Endodermal cell (in vitro differentiated cells): ENCODE measurements around the gene CPOX. TPM values are rescaled to one million over a fixed set of nuclear protein-coding genes. Genes with fewer than 3 reads are reported as not detected.

Source experiments
- DNase-seq: peaks from one replicate; pipeline ENCODE4 v3.0.0-alpha.2; 2017
- H3K27ac ChIP-seq: 2 replicates; pipeline ENCODE4 v1.5.1; 2013; ENCODE audit warnings: mild to moderate bottlenecking, low read depth, low read length, moderate library complexity
- H3K27me3 ChIP-seq: 2 replicates; pipeline ENCODE4 v1.6.1; 2013; ENCODE audit warnings: mild to moderate bottlenecking, low read length, moderate library complexity; ENCODE audit not compliant: insufficient read depth, control insufficient read depth, poor library complexity, severe bottlenecking
- H3K36me3 ChIP-seq: 2 replicates; pipeline ENCODE4 v1.7.0; 2013; ENCODE audit warnings: mild to moderate bottlenecking, low read length, moderate library complexity; ENCODE audit not compliant: control insufficient read depth, insufficient read depth
- H3K4me1 ChIP-seq: one replicate; pipeline ENCODE4 v1.7.0; 2013; ENCODE audit warnings: low read length; ENCODE audit not compliant: control insufficient read depth, insufficient read depth
- H3K4me3 ChIP-seq: 2 replicates; pipeline ENCODE4 v1.5.1; 2013; ENCODE audit warnings: mild to moderate bottlenecking, low read length, moderate library complexity
- H3K9ac ChIP-seq: 2 replicates; pipeline ENCODE4 v1.6.1; 2013; ENCODE audit warnings: mild to moderate bottlenecking, low read length, moderate library complexity; ENCODE audit not compliant: poor library complexity, severe bottlenecking; ENCODE audit errors: extremely low read depth
- H3K9me3 ChIP-seq: 2 replicates; pipeline ENCODE4 v1.6.1; 2013; ENCODE audit warnings: mild to moderate bottlenecking, low read length, moderate library complexity; ENCODE audit not compliant: control insufficient read depth
- H3K27ac Mint-ChIP-seq: 2 replicates; pipeline ENCODE4 v1.8.0; 2020; ENCODE audit warnings: mixed read lengths
- H3K27me3 Mint-ChIP-seq: 2 replicates; pipeline ENCODE4 v1.8.0; 2021; ENCODE audit warnings: mild to moderate bottlenecking, mixed read lengths; ENCODE audit not compliant: insufficient read depth
- H3K36me3 Mint-ChIP-seq: 2 replicates; pipeline ENCODE4 v1.8.0; 2020; ENCODE audit warnings: low read depth, mixed read lengths
- H3K4me1 Mint-ChIP-seq: 2 replicates; pipeline ENCODE4 v1.8.0; 2020; ENCODE audit warnings: mixed read lengths
- H3K4me3 Mint-ChIP-seq: 2 replicates; pipeline ENCODE4 v1.8.0; 2020; ENCODE audit warnings: mild to moderate bottlenecking, moderate library complexity, mixed read lengths
- H3K9me3 Mint-ChIP-seq: 2 replicates; pipeline ENCODE4 v1.8.0; 2020; ENCODE audit warnings: mild to moderate bottlenecking, mixed read lengths
- WGBS, 2 experiments: methylation state at CpG; one replicate each; pipeline versions ENCODE4 v1.1.5 to v1.1.7; 2013; ENCODE audit warnings: missing lambda C conversion rate in 2 of 2, mixed read lengths in 1 of 2; ENCODE audit not compliant: insufficient coverage in 1 of 2, insufficient read length in 1 of 2; 5-methylcytosine and 5-hydroxymethylcytosine counted together
- total RNA-seq, 2 donors: library from RNA; stranded (reverse); fragmentation: NEBNext Ultra II Directional in 1 of 2; extraction: Animal tissue kit (Norgen Biotek cat#: 25700) in 1 of 2; gene quantifications; 2 replicates in 1 of 2; 3 replicates in 1 of 2; pipeline ENCODE4 v1.2.1, GENCODE V29; 2021
- TF ChIP-seq, protein P1 (sequence below): fragments of 200-600 bp; sonication (generic); conservative IDR thresholded peaks from 2 replicates; pipeline ENCODE4 v1.5.0; 2021; ENCODE audit warnings: antibody characterized with exemption, mild to moderate bottlenecking

Gene CPOX
- total RNA-seq, 2 donors from 2014 or later = 18.0 to 20.3 TPM

DNA sequence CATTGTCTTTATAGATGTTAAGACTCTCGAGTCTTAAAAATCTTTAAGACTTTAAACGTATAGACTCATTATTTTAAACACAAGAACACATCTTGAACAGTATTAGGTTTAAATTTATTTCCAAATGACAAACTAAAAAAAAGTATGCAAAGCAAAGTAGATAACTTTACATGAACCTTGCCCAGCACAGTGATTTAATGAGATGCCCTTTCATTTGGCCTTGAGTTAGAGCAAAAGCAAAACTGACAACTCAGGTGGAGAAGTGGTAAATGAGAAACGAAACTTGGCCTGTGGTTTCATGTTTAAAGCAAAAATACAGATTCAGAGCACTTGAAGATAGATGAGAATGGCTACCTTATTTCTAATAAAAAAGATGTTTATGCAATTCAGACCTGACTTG, 53.1 kb downstream of the CPOX start:
- Histone ChIP-seq H3K4me1 (no peaks in the 10 kb centered on the region), H3K9me3 (no peaks in the 10 kb centered on the region), H3K27ac (no peak overlapping the region), H3K36me3 (no peaks in the 10 kb centered on the region), H3K27me3 (no peaks in the 10 kb centered on the region), H3K9ac (no peak overlapping the region), H3K4me3 (no peak overlapping the region)
- no peak overlapping the region for H3K27ac Mint-ChIP-seq
- peaks cover 9% of the 10 kb centered on the region for H3K4me1 Mint-ChIP-seq
- no peak overlapping the region for H3K4me3 Mint-ChIP-seq
- no peaks in the 10 kb centered on the region for H3K27me3 Mint-ChIP-seq
- TF ChIP-seq, protein P1, sequence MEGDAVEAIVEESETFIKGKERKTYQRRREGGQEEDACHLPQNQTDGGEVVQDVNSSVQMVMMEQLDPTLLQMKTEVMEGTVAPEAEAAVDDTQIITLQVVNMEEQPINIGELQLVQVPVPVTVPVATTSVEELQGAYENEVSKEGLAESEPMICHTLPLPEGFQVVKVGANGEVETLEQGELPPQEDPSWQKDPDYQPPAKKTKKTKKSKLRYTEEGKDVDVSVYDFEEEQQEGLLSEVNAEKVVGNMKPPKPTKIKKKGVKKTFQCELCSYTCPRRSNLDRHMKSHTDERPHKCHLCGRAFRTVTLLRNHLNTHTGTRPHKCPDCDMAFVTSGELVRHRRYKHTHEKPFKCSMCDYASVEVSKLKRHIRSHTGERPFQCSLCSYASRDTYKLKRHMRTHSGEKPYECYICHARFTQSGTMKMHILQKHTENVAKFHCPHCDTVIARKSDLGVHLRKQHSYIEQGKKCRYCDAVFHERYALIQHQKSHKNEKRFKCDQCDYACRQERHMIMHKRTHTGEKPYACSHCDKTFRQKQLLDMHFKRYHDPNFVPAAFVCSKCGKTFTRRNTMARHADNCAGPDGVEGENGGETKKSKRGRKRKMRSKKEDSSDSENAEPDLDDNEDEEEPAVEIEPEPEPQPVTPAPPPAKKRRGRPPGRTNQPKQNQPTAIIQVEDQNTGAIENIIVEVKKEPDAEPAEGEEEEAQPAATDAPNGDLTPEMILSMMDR = no peak
- 85 to 97% methylated on average over 2 to 3 of the region's 3 CpGs for WGBS, 2 experiments
- DNase-seq = no peak
- no peaks in the 10 kb centered on the region for H3K36me3 Mint-ChIP-seq
- no peaks in the 10 kb centered on the region for H3K9me3 Mint-ChIP-seq

DNA sequence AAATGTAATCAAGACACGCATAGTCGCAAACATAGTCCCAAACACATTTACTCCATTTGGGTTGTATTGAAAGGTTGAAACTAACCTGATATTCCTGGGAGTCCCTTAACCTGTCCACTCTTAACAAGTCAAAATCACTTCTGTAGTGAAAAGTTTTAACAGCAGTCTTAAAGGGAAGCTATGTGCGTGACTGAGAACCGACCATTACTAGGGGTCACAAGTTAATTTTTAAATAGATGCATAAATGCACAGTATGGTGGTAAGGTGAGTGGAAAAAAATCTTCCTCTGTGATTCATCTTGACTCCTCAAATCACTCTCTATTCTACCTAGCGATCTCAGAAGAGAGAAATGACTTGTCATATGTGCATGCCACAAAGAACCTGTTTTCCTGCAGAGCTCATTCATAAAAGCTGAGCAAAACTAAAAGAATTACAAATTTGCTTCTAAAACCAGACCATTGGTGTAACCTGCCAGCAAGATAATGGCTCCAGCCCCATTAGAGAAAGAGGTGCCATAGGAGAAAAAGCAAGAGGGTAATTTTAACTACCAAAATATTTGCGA, 56.9 kb downstream of the CPOX start:
- TF ChIP-seq, protein P1 = no peak
- Mint-ChIP-seq H3K27me3 (no peaks in the 10 kb centered on the region), H3K4me3 (no peak overlapping the region), H3K36me3 (no peaks in the 10 kb centered on the region), H3K4me1 (peaks cover 11% of the 10 kb centered on the region), H3K27ac (no peak overlapping the region), H3K9me3 (no peaks in the 10 kb centered on the region)
- Histone ChIP-seq H3K4me3 (no peak overlapping the region), H3K27ac (no peak overlapping the region), H3K9ac (no peak overlapping the region), H3K27me3 (no peaks in the 10 kb centered on the region), H3K9me3 (no peaks in the 10 kb centered on the region), H3K4me1 (no peaks in the 10 kb centered on the region), H3K36me3 (no peaks in the 10 kb centered on the region)
- WGBS, 2 experiments = 88 to 94% methylated on average over 2 to 5 of the region's 6 CpGs
- DNase-seq = no peak

DNA sequence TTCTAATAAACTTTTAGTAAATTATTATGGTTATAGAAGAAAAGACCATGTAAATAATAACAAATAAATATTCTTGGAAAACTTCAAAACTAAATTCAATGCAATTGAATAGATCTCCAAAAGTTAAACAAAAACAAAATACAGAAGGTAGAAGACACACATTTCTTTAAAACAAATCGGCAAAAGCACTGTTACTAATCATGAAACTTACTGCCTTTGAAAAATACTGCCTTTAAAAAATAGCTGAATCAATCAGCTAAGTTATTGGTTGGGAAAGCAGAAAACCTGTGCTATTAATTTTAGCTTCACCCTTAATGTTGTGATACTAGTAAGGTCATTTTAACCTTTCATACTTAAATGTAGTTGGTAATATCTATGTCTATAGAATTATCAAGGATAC, 58.7 kb downstream of the CPOX start:
- no peaks in the 10 kb centered on the region for H3K36me3 ChIP-seq
- H3K4me1 ChIP-seq = no peaks in the 10 kb centered on the region
- no peak overlapping the region for H3K4me3 ChIP-seq
- DNase-seq = no peak
- H3K4me3 Mint-ChIP-seq = no peak overlapping the region
- H3K27me3 Mint-ChIP-seq = no peaks in the 10 kb centered on the region
- no peaks in the 10 kb centered on the region for H3K9me3 Mint-ChIP-seq
- TF ChIP-seq, protein P1 = no peak
- no peaks in the 10 kb centered on the region for H3K9me3 ChIP-seq
- H3K4me1 Mint-ChIP-seq = peaks cover 16% of the 10 kb centered on the region
- WGBS, 2 experiments = 67 to 86% methylated on average over 1 of the region's 1 CpG
- H3K27ac ChIP-seq = no peak overlapping the region
- no peaks in the 10 kb centered on the region for H3K27me3 ChIP-seq
- H3K36me3 Mint-ChIP-seq = no peaks in the 10 kb centered on the region
- H3K27ac Mint-ChIP-seq = no peak overlapping the region
- H3K9ac ChIP-seq = no peak overlapping the region
